KG1 (cell line): ENCODE measurements around the gene RCOR2.
"Not testable (repeated sequence)": the region's sequence is repeated elsewhere in the genome, so short reads cannot be mapped to it uniquely, and the experiment has no call there.

Experiments
- DNase-seq: peaks from one replicate; lab custom pipeline; 2025; lab: John Stamatoyannopoulos, UW

Gene RCOR2

DNA sequence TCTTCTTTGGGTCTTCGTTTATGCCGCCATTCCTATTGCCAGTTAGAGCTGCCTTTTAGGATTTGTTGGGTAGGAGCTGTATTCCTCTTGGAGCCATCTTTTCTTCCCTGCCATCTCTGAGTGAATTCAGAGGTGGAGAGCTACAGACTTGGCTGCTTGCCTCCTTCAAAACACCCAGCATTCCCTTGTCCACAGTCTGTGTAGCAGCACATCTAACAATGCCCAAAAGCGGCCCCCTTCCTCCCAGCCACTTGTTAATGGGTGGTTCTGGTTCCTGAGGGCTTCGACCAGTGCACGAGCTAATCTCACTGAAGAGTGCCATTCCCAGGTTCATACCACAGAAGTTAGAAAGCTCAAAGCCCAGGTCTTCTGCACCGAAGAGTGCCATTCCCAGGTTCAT lies 40.3 kb downstream of the RCOR2 start:
- DNase-seq: no peak

DNA sequence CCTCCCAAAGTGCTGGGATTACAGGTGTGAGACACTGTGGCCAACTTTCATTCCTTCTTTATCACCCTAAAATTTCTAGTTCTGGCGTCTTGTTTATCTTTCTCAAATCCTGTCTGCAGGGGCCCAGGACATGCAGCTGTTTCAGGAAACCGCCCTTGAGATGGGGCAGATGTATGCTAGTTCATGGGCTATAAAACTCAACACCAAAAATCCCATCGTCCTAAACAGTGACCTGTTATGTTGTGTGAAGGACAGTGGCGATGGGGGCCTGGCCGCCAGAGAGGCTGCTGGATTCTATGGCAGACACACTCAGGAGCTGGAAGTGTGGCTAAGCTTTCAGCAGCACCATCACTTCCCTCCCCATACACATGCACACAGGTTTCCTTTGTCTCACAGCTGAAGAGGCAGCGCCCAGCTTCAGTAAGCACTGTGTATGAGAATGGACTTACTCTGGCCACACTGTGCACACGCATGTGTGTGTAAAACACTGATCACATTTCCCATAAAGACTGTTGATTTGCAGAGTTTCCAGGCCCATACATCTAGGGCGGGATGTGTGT lies 41.4 kb downstream of the RCOR2 start:
- no peak for DNase-seq

DNA sequence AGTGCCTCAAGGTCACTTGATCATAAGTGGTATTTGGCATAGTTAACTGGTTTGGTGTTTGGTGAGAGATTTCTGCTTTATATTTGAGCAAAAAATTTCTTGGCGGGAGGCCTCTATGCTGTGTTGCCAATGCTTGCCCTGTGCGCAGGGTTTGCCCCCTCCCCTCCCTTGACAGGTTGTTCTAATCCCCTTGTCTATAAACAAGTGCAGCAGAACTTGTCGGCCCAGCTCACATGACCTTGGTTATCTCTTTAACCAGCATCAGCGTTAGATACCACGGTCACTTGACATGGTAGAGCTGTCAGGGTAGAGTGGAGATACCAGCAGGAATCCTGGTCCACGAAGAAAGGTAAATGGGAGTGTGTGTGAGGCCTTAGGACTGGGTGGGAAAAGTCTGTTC lies 42.5 kb downstream of the RCOR2 start:
- no peak for DNase-seq

DNA sequence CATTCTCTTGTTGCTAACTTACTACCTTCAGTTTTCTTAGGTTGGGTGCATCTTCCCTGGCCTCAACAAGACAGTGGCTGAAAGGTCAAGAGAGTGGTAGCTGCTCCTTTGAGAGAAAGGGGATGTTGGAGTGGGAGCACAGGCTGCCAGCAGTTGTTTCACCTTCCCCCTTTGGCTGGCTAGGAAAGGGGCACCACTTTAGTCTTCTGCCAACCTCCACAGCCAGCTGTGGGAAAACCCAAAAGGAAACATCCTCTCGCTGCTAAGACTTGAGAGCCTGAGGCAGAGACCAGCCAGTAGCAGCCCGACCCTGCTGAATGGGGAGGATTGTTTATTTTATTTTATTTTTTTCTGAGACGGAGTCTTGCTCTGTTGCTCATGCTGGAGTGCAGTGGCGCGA lies 43.7 kb downstream of the RCOR2 start:
- no peak for DNase-seq

- DNase-seq: no peak
These were observed 44.2 kb downstream of the RCOR2 start for GRCh38 chr11:63872800-63873197.

DNA sequence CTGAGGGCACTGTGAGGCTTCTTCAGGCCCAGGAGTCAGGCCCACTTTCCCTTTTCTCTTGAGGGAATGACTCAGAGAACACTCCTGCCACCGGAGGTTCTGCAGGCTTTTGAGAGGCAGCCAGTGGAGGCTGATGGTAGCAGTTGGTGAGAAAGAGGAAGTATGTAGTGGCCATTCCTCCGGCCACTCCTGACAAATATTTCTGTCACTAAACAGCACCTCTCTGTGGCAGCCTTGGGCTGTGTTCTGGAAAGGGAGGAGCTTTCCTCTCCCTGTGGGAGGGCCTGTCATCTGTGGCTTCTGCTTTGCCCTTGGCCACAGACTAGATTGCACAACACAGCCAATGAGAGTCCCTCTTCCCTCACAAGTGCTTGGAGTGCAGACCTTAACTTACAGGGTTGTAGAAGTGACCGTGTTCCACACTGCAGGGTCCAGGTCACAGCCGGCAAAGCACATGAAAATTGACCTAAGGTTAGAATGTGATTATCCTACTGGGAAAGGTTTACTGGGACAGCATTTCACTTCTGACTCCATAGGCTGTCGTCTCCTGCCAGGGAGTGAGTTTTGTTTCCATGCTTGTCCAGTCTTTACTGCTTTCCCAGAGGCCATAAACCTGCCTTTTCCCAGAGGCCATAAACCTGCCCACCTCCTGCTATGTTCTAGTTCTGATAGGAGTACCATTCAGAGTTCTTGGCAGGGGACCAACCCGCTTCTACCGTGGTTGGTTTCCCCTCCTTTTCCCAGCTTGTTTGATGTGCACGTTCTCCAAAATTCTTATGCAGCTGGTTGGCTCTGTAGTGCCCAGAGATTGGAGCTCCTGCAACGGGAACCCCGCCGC lies 44.8 kb downstream of the RCOR2 start:
- peak; percentile 91 for DNase-seq

DNA sequence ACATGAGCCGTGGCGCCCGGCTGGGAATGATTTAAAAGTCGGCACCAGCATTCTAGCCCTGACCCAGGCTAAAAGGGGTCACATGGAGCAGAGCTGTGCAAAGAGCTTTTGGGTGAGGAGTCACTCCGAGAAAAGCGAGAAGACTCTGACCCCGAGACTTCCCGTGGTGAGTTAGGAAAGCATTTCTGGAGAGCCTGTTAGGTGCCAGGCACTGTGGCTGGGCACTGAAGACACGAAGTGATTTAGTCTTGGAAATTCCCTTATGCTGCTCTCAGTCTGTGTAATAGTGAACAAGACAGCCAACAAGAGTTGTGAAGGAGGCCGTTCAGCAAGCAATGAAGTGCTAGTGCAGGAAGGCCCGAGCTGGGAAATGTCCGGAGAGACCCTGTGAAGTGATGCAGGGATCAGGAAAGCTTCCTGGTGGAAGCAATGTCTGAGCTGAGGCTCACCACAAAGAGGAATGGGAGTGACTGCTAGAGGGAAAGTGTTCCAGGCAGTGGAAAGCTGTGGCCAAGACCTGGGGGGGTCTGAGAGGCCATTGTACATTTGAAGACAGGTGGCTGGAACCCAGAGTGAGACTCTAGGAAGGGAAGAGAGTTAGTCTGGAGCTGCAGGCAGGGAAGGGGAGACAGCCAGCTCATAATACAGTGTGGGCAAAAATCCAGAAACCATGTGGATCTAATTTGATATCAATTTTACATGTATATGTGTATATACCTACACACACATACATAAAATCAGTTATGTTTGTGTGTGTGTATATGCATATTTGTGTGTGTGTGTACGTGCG lies 46.4 kb downstream of the RCOR2 start:
- no peak for DNase-seq

GRCh38 chr11:63869683-63870082 lies 47.3 kb downstream of the RCOR2 start:
- DNase-seq: no peak

DNA sequence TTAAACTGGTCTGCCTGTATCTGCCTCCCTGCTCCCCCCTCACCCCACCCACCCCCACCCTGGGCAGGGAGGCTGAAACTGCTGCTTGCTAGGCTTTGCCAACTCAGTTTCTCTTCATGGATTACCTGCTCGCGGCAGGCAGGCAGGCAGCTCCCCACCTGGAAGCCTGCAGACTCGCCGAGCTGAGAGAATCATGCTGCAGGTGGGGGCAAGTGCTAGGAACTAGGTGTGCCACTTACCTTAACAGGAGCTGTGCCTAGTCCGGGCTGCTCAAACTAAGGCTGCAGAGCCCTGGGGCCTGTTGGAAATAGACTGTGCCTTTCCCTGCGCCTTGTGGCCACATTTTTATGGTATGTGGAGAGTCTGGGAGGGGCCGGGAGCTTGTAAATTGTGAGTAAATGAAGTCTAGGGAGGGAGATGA lies 47.8 kb downstream of the RCOR2 start:
- DNase-seq: no peak

GRCh38 chr11:63868399-63869064 lies 48.4 kb downstream of the RCOR2 start:
- no peak for DNase-seq

DNA sequence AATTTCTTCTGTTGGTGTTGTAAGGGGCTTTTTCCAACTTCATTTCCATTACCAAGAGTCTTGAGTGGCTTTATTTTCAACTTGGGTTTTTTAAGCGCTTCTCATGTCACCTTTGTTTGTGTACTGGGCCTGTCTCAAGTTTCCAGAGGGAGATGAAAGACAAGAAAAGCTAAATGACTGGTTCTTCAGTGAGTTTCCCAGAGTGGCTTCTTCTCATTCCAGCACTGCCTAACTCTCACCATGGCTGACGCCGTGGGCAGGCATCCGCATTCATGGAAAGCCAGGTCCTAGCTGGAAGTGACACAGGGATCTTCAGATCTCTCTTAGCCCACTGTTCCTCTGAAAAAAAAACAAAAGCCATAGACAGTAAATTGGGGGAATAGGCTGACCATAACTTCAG lies 49.5 kb downstream of the RCOR2 start:
- no peak for DNase-seq

DNA sequence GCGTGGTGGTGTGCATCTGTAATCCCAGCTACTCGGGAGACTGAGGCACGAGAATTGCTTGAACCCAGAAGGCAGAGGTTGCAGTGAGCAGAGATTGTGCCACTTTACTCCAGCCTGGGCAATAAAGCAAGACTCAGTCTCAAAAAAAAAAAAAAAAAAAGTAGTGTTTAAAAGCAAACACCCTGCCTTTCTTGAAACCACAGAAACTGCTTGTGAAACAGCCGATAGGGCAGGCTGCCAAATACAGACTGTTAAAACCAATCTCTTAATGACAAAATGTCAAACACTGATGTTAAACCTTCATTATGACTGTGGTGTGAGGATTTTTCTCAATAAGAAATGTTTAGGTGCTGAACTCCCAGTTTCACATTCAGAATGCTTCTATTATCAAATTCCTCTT lies 50.8 kb downstream of the RCOR2 start:
- DNase-seq: peak; percentile 67

GRCh38 chr11:63863620-63864019 lies 53.3 kb downstream of the RCOR2 start:
- not testable (repeated sequence) for DNase-seq

DNA sequence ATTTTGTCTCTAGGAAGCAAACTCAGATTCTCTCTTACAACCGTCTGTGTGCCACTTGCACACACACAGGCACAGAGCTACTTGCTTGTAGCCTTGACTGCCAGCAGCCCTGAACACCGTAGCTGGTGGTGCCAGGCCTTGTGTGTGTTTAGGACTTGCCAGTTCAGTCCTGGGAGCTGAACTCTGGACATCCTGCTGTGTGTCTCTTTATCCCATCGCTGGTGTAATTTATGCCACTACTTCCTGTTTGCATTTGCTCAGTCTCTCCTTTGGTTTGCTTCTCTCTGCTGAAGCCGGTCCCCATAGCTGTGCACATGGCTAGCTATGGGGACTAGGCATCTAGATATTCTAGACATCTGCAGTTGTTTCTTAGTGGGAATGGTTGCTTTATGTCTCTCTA lies 54.0 kb downstream of the RCOR2 start:
- no peak for DNase-seq
